ENCODE results near the gene TRAPPC8. TPM values are rescaled to one million over a fixed set of nuclear protein-coding genes. Genes with fewer than 3 reads are reported as not detected.
"Not testable (repeated sequence)": the region's sequence is repeated elsewhere in the genome, so short reads cannot be mapped to it uniquely, and the experiment has no call there.

The TRAPPC8 gene
- total and polyA plus RNA-seq, 7 donors: 12.6 to 50.4 (median 33.8) TPM

GRCh38 chr18:31957728-31958127 is 14.8 kb upstream of the TRAPPC8 start:
- no peaks in the 10 kb centered on the region for H3K36me3 ChIP-seq
- H3K9me3 ChIP-seq: no peaks in the 10 kb centered on the region
- no peak overlapping the region for H3K27ac ChIP-seq
- intact Hi-C loops (cut with DNase I): no loop called here
- H3K4me1 ChIP-seq: no peaks in the 10 kb centered on the region
- no peaks in the 10 kb centered on the region for H3K27me3 ChIP-seq
- TF ChIP-seq POLR2A (IDR thresholded peaks at IDR 0.05) (no peak), POLR2AphosphoS5 (IDR thresholded peaks at IDR 0.05) (no peak), CTCF (IDR thresholded peaks at IDR 0.05) (no peak), EP300 (IDR thresholded peaks at IDR 0.05) (no peak)
- no peak overlapping the region for H3K4me3 ChIP-seq
- DNase-seq: no peak

- H3K27ac ChIP-seq: no peak overlapping the region
- no peak for DNase-seq
- H3K4me1 ChIP-seq: no peaks in the 10 kb centered on the region
- H3K27me3 ChIP-seq: no peaks in the 10 kb centered on the region
- no peaks in the 10 kb centered on the region for H3K36me3 ChIP-seq
- H3K4me3 ChIP-seq: no peak overlapping the region
- no peak for TF ChIP-seq POLR2A (IDR thresholded peaks at IDR 0.05)
- no peak for TF ChIP-seq POLR2AphosphoS5 (IDR thresholded peaks at IDR 0.05)
- H3K9me3 ChIP-seq: no peaks in the 10 kb centered on the region
- intact Hi-C loops (cut with DNase I): no loop called here
- 48 to 75% methylated on average over 3 of the region's 3 CpGs for WGBS, 2 donors
Observed at GRCh38 chr18:31954349-31954748, 11.4 kb upstream of the TRAPPC8 start.

- DNase-seq; H3K9me3 ChIP-seq; H3K27ac ChIP-seq; intact Hi-C loops (cut with DNase I); H3K36me3 ChIP-seq; H3K4me1 ChIP-seq; H3K4me3 ChIP-seq; H3K27me3 ChIP-seq: not testable (repeated sequence)
- 94% methylated on average over 3 of the region's 3 CpGs for WGBS, 2 donors
Observed at GRCh38 chr18:31953699-31954098, 10.8 kb upstream of the TRAPPC8 start.

GRCh38 chr18:31952223-31952622 is 9.3 kb upstream of the TRAPPC8 start:
- intact Hi-C loops (cut with DNase I): no loop called here
- no peaks in the 10 kb centered on the region for H3K27me3 ChIP-seq
- no peaks in the 10 kb centered on the region for H3K36me3 ChIP-seq
- H3K4me3 ChIP-seq: no peak overlapping the region
- no peaks in the 10 kb centered on the region for H3K4me1 ChIP-seq
- no peak for DNase-seq
- TF ChIP-seq POLR2A (IDR thresholded peaks at IDR 0.05): no peak
- no peak for TF ChIP-seq EP300 (IDR thresholded peaks at IDR 0.05)
- no peak for TF ChIP-seq POLR2AphosphoS5 (IDR thresholded peaks at IDR 0.05)
- no peak for TF ChIP-seq CTCF (IDR thresholded peaks at IDR 0.05)
- H3K27ac ChIP-seq: no peak overlapping the region
- 93 to 95% methylated on average over 3 of the region's 3 CpGs for WGBS, 2 donors
- H3K9me3 ChIP-seq: no peaks in the 10 kb centered on the region

GRCh38 chr18:31950583-31950982 is 7.7 kb upstream of the TRAPPC8 start:
- no peak for DNase-seq
- Histone ChIP-seq H3K36me3 (no peaks in the 10 kb centered on the region), H3K4me1 (no peaks in the 10 kb centered on the region), H3K4me3 (no peak overlapping the region), H3K27me3 (no peaks in the 10 kb centered on the region), H3K9me3 (no peaks in the 10 kb centered on the region), H3K27ac (no peak overlapping the region)
- intact Hi-C loops (cut with DNase I): no loop called here
- TF ChIP-seq CTCF (IDR thresholded peaks at IDR 0.05): no peak
- TF ChIP-seq POLR2A (IDR thresholded peaks at IDR 0.05): no peak
- no peak for TF ChIP-seq POLR2AphosphoS5 (IDR thresholded peaks at IDR 0.05)
- no peak for TF ChIP-seq EP300 (IDR thresholded peaks at IDR 0.05)
- WGBS, 2 donors: 66 to 80% methylated on average over 3 of the region's 3 CpGs

GRCh38 chr18:31948349-31948748 is 5.4 kb upstream of the TRAPPC8 start:
- H3K9me3 ChIP-seq; H3K27ac ChIP-seq; H3K27me3 ChIP-seq; intact Hi-C loops (cut with DNase I); DNase-seq; H3K4me3 ChIP-seq; H3K36me3 ChIP-seq: not testable (repeated sequence)
- WGBS, 2 donors: 96 to 97% methylated on average over 9 of the region's 9 CpGs
- peaks cover 0 to 11% (median 8%) of the 10 kb centered on the region in 4 donors for H3K4me1 ChIP-seq
